Heart right ventricle (tissue), 16 donors: ENCODE measurements around the gene KIAA0513. TPM values are rescaled to one million over a fixed set of nuclear protein-coding genes. Genes with fewer than 3 reads are reported as not detected.
"Not testable (repeated sequence)": the region's sequence is repeated elsewhere in the genome, so short reads cannot be mapped to it uniquely, and the experiment has no call there.

Experiments
- ATAC-seq, 8 donors: fragments of 200-7000 bp; cut with Tn5 transposase; one replicate each; pipeline ENCODE4 v1.9.1; 2020; ENCODE audit warnings: mild to moderate bottlenecking in 8 of 8, moderate library complexity in 8 of 8, moderate number of reproducible peaks in 1 of 8
- DNase-seq, 2 donors: peaks; one replicate each; pipeline ENCODE4 v3.0.0-alpha.2; 2020
- H3K27ac ChIP-seq, 10 donors: fragments of 200-600 bp; sonication (generic) in 2 of 10; one replicate each; pipeline versions ENCODE4 v1.5.0 to v1.8.0; 2020 to 2022; ENCODE audit warnings: mild to moderate bottlenecking in 3 of 10
- H3K27me3 ChIP-seq, 7 donors: fragments of 200-600 bp; one replicate each; pipeline ENCODE4 v1.8.0; 2021 to 2022; ENCODE audit warnings: mild to moderate bottlenecking in 2 of 7
- H3K36me3 ChIP-seq, 9 donors: fragments of 200-600 bp; sonication (generic) in 1 of 9; one replicate each; pipeline versions ENCODE4 v1.5.0 to v1.8.0; 2020 to 2022; ENCODE audit warnings: mild to moderate bottlenecking in 2 of 9
- H3K4me1 ChIP-seq, 9 donors: fragments of 200-600 bp; sonication (generic) in 1 of 9; one replicate each; pipeline versions ENCODE4 v1.5.0 to v1.8.0; 2020 to 2022; ENCODE audit warnings: mild to moderate bottlenecking in 4 of 9
- H3K4me3 ChIP-seq, 10 donors: fragments of 200-600 bp; sonication (generic) in 2 of 10; one replicate each; pipeline versions ENCODE4 v1.5.0 to v1.8.0; 2020 to 2022; ENCODE audit warnings: mild to moderate bottlenecking in 7 of 10, moderate library complexity in 2 of 10
- H3K9me3 ChIP-seq, 11 donors: fragments of 200-600 bp in 10 of 11; sonication (generic) in 2 of 11; one replicate each; pipeline versions ENCODE4 v1.5.0 to v1.8.0; 2013 to 2022; ENCODE audit warnings: mild to moderate bottlenecking in 2 of 11, control low read depth in 1 of 11, moderate library complexity in 1 of 11
- WGBS, 2 donors: extraction: QIAGEN DNeasy Blood & Tissue Kit; methylation state at CpG; one replicate each; pipeline ENCODE4 v1.1.7; 2013; ENCODE audit warnings: inconsistent platforms in 1 of 2; 5-methylcytosine and 5-hydroxymethylcytosine counted together
- intact Hi-C, 10 donors: fragments of 100-400 bp; cut with DNase I; formaldehyde crosslinking; loops; one replicate each; pipeline versions ENCODE4 v1.11.1 to v1.14.2; 2022
- polyA plus RNA-seq, 2 donors: library from polyadenylated mRNA; stranded (reverse); fragments of 200-250 nt; gene quantifications; one replicate each; pipeline ENCODE4 v1.2.3, GENCODE V29; 2013
- total RNA-seq, 10 donors: library from RNA; stranded (reverse); fragmentation: NEBNext Ultra II Directional in 3 of 10; extraction: Animal tissue kit (Norgen Biotek cat#: 25700) in 3 of 10; gene quantifications; one replicate each; pipeline versions ENCODE4 v1.2.1 to v1.2.4, GENCODE V29; 2021 to 2023
- TF ChIP-seq, protein P1 (sequence below), 9 donors: fragments of 200-600 bp; sonication (generic) in 2 of 9; IDR thresholded peaks; one replicate each; pipeline versions ENCODE4 v1.5.0 to v1.8.0; 2021 to 2022; ENCODE audit warnings: antibody characterized with exemption in 9 of 9, mild to moderate bottlenecking in 5 of 9, moderate library complexity in 1 of 9
- donor health status: Arrhythmogenic right ventricular cardiomyopathy.
- donor health status: ischemic (EF 13 %, LVEDD 7.1; RV severe dilation, severe dysfunction).
- donor health status: healthy with polysubstance abuse.
- donor health status: DM: no; HTN: yes; CAD: no.
- donor health status: DM: no; HTN: no; CAD: no.
- donor health status: ischemic (EF 25% LVEDD 6.9; RV normal size, moderate dysfunction).
- donor health status: ischemic (EF 25% LVEDD 5.7; RV mildly dilated, moderate dysfunction).
- donor health status: healthy.
- donor health status: DM: yes; HTN: yes; CAD: no.
- donor health status: Ischemic cardiomyopathy.
- donor health status: ischemic (EF 35%, LVEDD 5.7; RV mildly dilated, moderate dysfunction).
- donor health status: nonischemic (EF 11% LVEDD 7.7; RV severe dilation, severe dysfunction).
- donor health status: DM: yes; HTN: yes; CAD: no.
- donor health status: PGD.
- donor health status: ischemic (EF 29% LVEDD 5.4; RV normal size, mild dysfunction).
- donor health status: nonischemic (EF 23%, LVEDD 6.1; RV moderate dilation, normal function).

KIAA0513 gene
- total and polyA plus RNA-seq, 12 donors, result 2.4 to 10.9 (median 8.3) TPM

DNA sequence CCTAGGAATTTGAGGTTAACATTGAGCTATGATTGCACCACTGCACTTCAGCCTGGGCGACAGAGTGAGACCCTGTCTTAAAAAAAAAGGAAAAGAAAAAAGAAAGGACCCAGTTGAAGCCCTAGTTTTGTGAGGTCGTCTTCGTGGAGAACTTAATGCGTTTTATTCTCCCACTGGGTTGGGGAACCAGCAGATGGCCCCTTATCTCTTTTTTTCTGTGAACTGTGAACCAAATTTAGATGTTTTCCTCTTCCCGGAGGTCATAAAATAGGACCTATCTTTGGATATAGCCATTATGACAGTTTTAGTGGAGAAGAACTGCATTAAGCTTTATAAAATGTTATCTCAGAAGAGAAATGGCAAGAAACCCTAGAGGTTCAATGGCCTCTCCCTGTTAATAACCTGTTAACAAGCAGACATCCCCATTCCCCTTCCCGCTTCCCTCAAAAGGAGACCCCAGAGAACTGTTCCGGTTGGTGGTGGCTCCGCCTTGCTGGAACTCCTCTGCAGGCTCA is 23.5 kb downstream of the KIAA0513 start:
- WGBS, 2 donors, result 63 to 73% methylated on average over 8 of the region's 8 CpGs
- intact Hi-C loops, result no loop called here
- no peaks in the 10 kb centered on the region for H3K27me3 ChIP-seq
- no peak for DNase-seq
- no peak overlapping the region for H3K4me3 ChIP-seq
- H3K36me3 ChIP-seq, result peaks cover 0 to under 1% (median 0%) of the 10 kb centered on the region in 9 donors
- peak overlapping the region in 3 of 10 donors; percentile 34 to 36 (median 34) for H3K27ac ChIP-seq
- peaks cover 2 to 65% (median 21%) of the 10 kb centered on the region in 9 donors for H3K4me1 ChIP-seq
- no peaks in the 10 kb centered on the region for H3K9me3 ChIP-seq
- TF ChIP-seq, protein P1, sequence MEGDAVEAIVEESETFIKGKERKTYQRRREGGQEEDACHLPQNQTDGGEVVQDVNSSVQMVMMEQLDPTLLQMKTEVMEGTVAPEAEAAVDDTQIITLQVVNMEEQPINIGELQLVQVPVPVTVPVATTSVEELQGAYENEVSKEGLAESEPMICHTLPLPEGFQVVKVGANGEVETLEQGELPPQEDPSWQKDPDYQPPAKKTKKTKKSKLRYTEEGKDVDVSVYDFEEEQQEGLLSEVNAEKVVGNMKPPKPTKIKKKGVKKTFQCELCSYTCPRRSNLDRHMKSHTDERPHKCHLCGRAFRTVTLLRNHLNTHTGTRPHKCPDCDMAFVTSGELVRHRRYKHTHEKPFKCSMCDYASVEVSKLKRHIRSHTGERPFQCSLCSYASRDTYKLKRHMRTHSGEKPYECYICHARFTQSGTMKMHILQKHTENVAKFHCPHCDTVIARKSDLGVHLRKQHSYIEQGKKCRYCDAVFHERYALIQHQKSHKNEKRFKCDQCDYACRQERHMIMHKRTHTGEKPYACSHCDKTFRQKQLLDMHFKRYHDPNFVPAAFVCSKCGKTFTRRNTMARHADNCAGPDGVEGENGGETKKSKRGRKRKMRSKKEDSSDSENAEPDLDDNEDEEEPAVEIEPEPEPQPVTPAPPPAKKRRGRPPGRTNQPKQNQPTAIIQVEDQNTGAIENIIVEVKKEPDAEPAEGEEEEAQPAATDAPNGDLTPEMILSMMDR (IDR thresholded peaks at IDR 0.05), result no peak
- ATAC-seq, result no peak

DNA sequence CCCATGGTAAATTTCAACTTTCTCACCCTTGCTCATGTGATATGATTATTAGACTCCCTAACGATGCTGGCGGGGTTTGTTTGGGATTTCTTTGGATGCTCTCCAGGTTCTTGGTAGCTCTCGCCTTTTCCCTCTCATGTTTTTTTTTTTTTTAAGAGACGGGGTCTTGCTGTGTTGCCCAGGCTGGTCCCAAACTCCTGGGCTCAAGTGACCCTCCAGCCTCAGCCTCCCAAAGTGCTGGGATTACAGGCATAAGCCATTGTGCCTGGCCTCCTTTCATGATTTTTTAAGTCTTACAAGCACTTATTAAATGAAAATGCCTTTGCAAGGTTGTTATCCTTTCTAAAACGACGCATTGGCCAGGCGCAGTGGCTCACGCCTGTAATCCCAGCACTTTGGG is 24.1 kb downstream of the KIAA0513 start:
- no peaks in the 10 kb centered on the region for H3K9me3 ChIP-seq
- TF ChIP-seq, protein P1 (IDR thresholded peaks at IDR 0.05), result no peak
- DNase-seq (no peak), ATAC-seq (no peak)
- peaks cover 2 to 65% (median 27%) of the 10 kb centered on the region in 9 donors for H3K4me1 ChIP-seq
- 87% methylated on average over 8 of the region's 8 CpGs for WGBS, 2 donors
- H3K27me3 ChIP-seq, result no peaks in the 10 kb centered on the region
- intact Hi-C loops, result no loop called here
- H3K36me3 ChIP-seq, result no peaks in the 10 kb centered on the region
- no peak overlapping the region for H3K27ac ChIP-seq
- H3K4me3 ChIP-seq, result no peak overlapping the region

DNA sequence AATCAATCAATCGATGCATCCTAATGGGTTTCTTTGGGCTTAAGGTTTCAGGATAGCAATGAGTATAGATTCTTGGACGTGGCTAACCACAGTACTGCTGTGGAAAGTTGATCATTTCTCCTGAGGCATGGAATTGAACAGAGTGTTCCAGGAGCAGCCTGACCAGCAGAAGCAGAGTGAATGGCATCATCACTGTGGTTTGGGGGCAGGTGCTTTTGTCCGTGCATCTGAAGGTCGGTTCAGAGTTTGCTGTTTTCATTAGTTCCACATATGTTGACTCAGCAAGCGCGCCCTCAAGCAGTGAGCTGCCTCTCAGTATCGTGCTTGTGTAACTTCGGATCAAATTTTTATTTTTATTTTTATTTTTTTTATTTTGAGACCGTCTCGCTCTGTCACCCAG is 24.9 kb downstream of the KIAA0513 start:
- 97% methylated on average over 10 of the region's 10 CpGs for WGBS, 2 donors
- ATAC-seq, result no peak

DNA sequence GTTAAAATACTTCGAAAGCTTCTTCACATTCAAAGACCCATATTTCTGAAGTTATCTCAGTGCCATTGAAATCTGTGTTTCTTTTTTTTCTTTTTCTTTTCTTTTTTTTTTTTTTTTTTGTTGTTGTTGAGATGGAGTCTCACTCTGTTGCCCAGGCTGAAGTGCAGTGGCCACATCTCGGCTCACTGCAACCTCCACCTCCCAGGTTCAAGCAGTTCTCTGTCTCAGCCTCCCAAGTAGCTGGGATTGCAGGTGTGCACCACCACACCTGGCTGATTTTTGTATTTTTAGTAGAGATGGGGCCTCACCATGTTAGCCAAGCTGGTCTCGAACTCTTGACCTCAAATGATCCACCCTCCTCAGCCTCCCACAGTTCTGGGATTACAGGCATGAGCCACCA is 26.7 kb downstream of the KIAA0513 start:
- H3K4me3 ChIP-seq, ATAC-seq, DNase-seq, H3K9me3 ChIP-seq, H3K27me3 ChIP-seq, intact Hi-C loops: not testable (repeated sequence)
- WGBS, 2 donors, result 98 to 100% methylated on average over 3 of the region's 3 CpGs
- Histone ChIP-seq H3K36me3 (peaks cover 0 to 17% (median 0%) of the 10 kb centered on the region in 9 donors), H3K27ac (peak overlapping the region in 4 of 10 donors; percentile 43 to 88 (median 66)), H3K4me1 (peaks cover 2 to 58% (median 26%) of the 10 kb centered on the region in 9 donors)

More for the DNA sequence above, 24.9 kb downstream of the KIAA0513 start:
- Histone ChIP-seq H3K4me1 (peaks cover 2 to 65% (median 22%) of the 10 kb centered on the region in 9 donors), H3K27me3 (no peaks in the 10 kb centered on the region), H3K27ac (no peak overlapping the region), H3K36me3 (peaks cover 0 to under 1% (median 0%) of the 10 kb centered on the region in 9 donors), H3K9me3 (no peaks in the 10 kb centered on the region), H3K4me3 (no peak overlapping the region)
- intact Hi-C loops, result no loop called here
- no peak for DNase-seq
- TF ChIP-seq, protein P1 (IDR thresholded peaks at IDR 0.05), result no peak

DNA sequence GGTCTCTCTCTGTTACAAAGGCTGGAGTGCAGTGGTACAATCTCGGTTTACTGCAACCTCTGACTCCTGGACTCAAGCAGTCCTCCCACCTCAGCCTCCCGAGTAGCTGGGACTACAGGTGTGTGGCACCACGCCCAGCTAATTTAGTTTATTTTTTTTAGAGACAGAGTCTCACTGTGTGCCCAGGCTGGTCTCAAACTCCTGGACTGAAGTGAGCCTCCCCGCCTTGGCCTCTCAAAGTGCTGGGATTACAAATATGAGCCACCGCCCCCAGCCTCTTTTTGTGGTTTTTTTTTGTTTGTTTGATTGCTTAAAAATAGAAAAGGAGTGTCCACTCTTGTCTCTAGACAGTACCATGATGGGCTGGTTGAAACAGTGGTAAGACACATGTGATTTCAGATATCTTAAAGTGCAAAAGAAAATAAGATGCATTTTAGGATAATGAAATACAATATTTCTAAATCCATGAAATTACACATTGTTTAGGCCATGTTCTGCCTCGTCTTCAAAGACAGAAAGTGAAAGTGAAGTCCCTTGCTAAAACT is 27.4 kb downstream of the KIAA0513 start:
- Histone ChIP-seq H3K4me3 (peak overlapping the region in 7 of 10 donors; percentile 6 to 41 (median 31)), H3K27ac (peak overlapping the region in 9 of 10 donors; percentile 6 to 88 (median 60)), H3K9me3 (no peaks in the 10 kb centered on the region), H3K27me3 (no peaks in the 10 kb centered on the region), H3K4me1 (peaks cover 2 to 58% (median 26%) of the 10 kb centered on the region in 9 donors), H3K36me3 (peaks cover 0 to 17% (median 0%) of the 10 kb centered on the region in 9 donors)
- ATAC-seq (no peak), DNase-seq (no peak)
- TF ChIP-seq, protein P1 (IDR thresholded peaks at IDR 0.05), result no peak
- WGBS, 2 donors, result 73 to 78% methylated on average over 6 of the region's 6 CpGs
- intact Hi-C loops, result no loop called here
